ENCODE results near the gene LTBP4.
"Not testable (repeated sequence)": the region's sequence is repeated elsewhere in the genome, so short reads cannot be mapped to it uniquely, and the experiment has no call there.

Gene LTBP4

GRCh38 chr19:40627486-40628279 is 26.5 kb downstream of the LTBP4 start:
- DNase-seq (ENCODE audit: low spot score): no peak
- no peak for FAIRE-seq

- FAIRE-seq: no peak
- DNase-seq (ENCODE audit: low spot score): no peak
These were observed 28.2 kb downstream of the LTBP4 start for GRCh38 chr19:40629346-40629745.

DNA sequence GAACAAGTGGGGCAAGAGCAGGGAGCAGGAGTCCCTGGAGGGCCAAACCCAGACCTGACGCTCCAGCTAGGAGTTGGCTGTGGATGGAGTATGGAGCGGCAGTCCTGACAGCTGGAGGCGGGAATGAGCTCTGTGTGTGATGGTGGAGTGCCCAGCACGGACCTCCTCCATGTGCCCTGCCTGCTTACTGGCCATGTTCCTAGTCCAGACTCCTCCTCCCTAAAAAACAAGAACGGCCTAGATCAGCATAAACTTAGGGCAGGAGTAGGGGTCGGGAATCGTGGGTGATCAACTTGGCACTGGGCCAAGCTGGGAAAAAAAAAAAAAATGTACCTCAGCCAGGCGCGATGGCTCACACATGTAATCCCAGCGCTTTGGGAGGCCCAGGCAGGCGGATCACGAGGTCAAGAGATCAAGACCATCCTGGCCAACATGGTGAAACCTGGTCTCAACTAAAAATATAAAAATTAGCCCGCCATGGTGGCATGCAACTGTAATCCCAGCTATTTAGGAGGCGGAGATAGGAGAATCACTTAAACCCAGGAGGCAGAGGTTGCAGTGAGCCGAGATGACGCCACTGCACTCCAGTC is 29.5 kb downstream of the LTBP4 start:
- FAIRE-seq: no peak
- no peak for DNase-seq (ENCODE audit: low spot score)

DNA sequence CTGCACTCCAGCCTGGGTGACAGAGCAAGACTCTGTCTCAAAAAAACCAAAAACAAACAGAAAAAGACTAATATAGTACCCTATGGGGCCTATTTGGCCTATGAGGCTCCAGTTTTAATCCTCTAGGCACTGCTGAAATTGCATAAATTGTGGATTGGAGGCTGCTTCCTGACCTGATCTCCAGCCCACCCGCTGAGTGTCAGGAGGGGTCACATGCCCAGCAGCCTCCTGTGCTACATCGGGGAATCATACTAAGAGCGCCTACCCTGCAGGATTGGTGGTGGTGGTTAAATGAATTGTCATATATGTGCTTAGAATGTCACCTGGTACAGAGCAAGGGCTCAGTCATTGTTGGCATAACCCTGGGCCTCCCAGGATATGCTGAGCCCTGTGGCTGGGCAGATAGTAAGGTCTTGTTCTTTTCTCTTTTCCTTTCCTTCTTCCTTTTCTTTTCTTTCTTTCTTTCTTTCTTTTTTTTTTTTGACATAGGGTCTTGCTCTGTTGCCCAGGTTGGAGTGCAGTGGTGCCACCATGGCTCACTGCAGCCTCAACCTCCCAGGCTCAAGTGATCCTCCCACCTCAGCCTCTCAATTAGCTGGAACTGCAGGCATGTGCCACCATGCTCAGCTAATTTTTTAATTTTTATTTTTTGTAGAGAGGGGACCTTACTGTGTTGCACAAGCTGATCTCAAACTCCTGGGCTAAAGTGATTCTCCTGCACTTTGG is 31.3 kb downstream of the LTBP4 start:
- FAIRE-seq (no peak), DNase-seq (ENCODE audit: low spot score) (no peak)

GRCh38 chr19:40633207-40633606 is 32.0 kb downstream of the LTBP4 start:
- FAIRE-seq (no peak), DNase-seq (ENCODE audit: low spot score) (no peak)

DNA sequence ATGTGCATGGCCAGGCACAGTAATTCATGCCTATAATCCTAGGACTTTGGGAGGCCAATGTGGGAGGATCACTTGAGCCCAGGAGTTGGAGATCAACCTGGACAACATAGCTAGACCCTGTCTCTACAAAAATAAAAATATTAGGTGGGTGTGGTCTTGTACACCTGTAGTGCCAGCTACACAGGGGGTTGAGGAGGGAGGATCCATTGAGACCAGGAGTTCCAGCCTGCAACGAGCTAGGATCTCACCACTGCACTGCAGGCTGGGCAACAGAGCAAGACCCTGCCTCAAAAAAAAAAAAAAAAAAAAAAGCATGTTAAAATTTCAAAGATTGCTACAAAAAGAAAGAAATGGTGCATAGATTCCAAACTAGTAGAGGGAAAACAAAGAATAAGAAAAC is 37.2 kb downstream of the LTBP4 start:
- no peak for FAIRE-seq
- no peak for DNase-seq (ENCODE audit: low spot score)

GRCh38 chr19:40639638-40639982 is 38.4 kb downstream of the LTBP4 start:
- no peak for FAIRE-seq
- no peak for DNase-seq (ENCODE audit: low spot score)

DNA sequence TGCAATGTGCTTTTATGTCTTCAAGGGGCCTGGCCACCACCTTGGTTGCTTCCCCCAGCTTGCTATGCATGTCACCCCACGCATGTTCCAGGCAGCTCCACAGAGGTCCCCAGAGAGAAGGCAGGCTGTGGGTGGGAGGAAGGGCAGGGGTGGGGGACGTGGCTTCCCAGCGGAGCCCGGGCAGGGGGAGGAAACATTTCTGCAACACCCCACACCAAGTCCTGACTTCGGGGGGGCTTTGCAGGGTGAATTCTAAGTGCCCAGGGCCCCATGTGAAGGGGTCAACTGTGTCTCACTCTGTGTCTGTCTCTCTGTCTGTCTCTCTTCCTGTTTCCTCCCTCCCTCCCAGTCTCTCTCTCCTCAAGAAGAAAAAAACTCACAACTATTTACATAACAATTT is 39.6 kb downstream of the LTBP4 start:
- DNase-seq (ENCODE audit: low spot score): no peak
- no peak for FAIRE-seq

- FAIRE-seq (no peak), DNase-seq (ENCODE audit: low spot score) (no peak)
These were observed 40.1 kb downstream of the LTBP4 start for GRCh38 chr19:40641281-40641680.

GRCh38 chr19:40642051-40642706 is 41.0 kb downstream of the LTBP4 start:
- DNase-seq (ENCODE audit: low spot score) (no peak), FAIRE-seq (no peak)

- no peak for DNase-seq (ENCODE audit: low spot score)
- FAIRE-seq: no peak
These were observed 41.7 kb downstream of the LTBP4 start for GRCh38 chr19:40642757-40643305.

- DNase-seq (ENCODE audit: low spot score) (no peak), FAIRE-seq (no peak)
These were observed 45.6 kb downstream of the LTBP4 start for GRCh38 chr19:40646743-40647254.

DNA sequence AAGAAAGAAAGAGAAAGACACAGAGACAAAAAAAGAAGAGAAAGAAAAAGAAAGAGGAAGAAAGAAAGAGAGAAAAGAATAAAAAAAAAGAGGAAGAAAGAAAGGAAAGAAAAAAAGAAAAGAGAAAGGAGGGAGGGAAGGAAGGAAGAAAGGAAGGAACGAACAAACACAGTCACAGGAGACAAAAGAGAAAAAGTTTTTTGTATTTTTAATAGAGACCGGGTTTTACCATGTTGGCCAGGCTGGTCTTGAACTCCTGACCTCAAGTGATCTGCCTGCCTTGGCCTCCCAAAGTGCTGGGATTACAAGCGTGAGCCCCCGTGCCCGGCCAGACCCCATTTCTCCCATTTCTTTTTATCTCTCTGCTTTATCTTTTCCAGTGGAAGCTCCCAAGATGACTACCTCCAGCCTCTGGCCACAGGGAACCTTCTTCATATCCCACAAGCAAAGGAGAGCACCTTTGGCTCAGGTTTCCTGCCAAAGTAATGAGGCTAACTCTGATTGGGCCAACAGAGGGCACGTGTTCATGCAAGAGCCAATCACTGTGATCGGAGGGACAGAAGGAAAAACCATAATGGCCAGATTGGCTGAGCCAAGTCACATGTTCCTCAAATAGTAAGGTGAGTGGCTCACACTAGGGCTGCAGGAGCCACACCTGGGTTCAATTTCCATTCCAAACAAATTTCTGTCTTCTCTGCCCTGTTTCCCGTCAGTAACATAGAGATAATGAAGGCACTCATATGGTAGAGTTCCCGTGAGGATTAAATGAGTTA is 48.9 kb downstream of the LTBP4 start:
- DNase-seq (ENCODE audit: low spot score); FAIRE-seq: not testable (repeated sequence)

- DNase-seq (ENCODE audit: low spot score): no peak
- FAIRE-seq: no peak
These were observed 49.7 kb downstream of the LTBP4 start for GRCh38 chr19:40650749-40651305.

DNA sequence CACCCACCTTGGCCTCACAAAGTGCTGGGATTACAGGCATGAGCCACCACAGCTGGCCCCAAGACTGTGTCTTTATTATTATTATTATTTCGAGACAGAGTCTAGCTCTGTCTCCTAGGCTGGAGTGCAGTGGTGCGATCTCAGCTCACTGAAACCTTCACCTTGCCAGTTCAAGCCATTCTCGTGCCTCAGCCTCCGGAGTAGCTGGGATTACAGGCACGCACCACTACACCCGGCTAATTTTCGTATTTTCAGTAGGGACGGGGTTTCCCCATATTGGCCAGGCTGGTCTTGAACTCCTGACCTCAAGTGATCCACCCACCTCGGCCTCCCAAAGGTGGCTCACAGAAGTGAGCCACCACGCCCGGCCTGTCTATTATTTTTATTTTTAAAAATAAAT is 51.1 kb downstream of the LTBP4 start:
- not testable (repeated sequence) for DNase-seq (ENCODE audit: low spot score); FAIRE-seq

- DNase-seq (ENCODE audit: low spot score); FAIRE-seq: not testable (repeated sequence)
These were observed 54.5 kb downstream of the LTBP4 start for GRCh38 chr19:40655684-40656083.

DNA sequence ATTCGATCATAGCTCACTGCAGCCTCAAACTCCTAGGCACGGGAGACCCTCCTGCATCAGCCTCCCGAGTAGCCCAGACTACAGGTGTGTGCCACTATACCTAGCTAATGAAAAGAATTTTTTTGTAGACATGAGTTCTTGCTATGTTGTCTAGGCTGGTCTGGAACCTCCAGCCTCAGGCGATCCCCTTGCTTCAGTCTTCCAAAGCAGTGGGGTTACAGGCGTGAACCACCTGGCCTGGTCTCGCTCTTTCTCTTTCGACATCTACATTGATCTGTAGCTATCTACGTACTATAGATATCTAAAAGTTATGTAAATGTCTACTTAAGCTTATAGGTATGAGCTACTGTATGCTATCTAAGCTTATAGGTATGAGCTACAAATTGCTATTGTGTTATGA is 56.9 kb downstream of the LTBP4 start:
- FAIRE-seq (no peak), DNase-seq (ENCODE audit: low spot score) (no peak)

DNA sequence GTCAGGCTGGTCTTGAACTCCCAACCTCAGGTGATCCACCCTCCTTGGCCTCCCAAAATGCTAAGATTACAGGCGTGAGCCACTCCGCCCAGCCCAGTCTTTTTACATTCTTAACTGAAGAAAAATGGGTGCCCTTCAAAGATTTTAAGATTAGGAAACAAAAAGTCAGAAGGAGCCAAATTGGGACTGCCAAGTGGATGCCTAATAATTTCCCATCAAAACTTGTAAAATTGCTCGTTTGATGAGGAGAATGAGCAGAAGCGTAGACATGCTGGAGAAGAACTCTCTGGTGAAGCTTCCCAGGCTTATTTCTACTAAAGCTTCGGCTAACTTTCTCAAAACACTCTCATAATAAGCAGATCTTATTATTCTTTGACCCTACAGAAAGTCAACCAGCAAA is 57.9 kb downstream of the LTBP4 start:
- DNase-seq (ENCODE audit: low spot score) (no peak), FAIRE-seq (no peak)

- FAIRE-seq (no peak), DNase-seq (ENCODE audit: low spot score) (no peak)
These were observed 58.4 kb downstream of the LTBP4 start for GRCh38 chr19:40659566-40659965.

- no peak for DNase-seq (ENCODE audit: low spot score)
- FAIRE-seq: no peak
These were observed 60.4 kb downstream of the LTBP4 start for GRCh38 chr19:40661616-40662015.

Measured in urothelium cell line (cell line).